WERI-Rb-1 (cell line): ENCODE data around the gene RASGRF1.

Experiments used
- DNase-seq: peaks from one replicate; pipeline ENCODE4 v3.0.0-alpha.2; 2020
- H3K27ac ChIP-seq: fragments of 250-450 bp; sonication (Bioruptor Pico); 2 replicates; pipeline ENCODE4 v1.5.1; 2020; ENCODE audit warnings: mild to moderate bottlenecking, moderate library complexity
- H3K27me3 ChIP-seq: fragments of 250-450 bp; sonication (Bioruptor Pico); 2 replicates; pipeline ENCODE4 v1.5.1; 2021; ENCODE audit warnings: mild to moderate bottlenecking, low read depth, moderate library complexity; ENCODE audit not compliant: insufficient read depth, severe bottlenecking
- H3K36me3 ChIP-seq: fragments of 250-450 bp; sonication (Bioruptor Pico); 2 replicates; pipeline ENCODE4 v1.5.1; 2020; ENCODE audit warnings: mild to moderate bottlenecking, moderate library complexity
- H3K4me3 ChIP-seq: 2 replicates; pipeline ENCODE4 v1.5.1; 2011; ENCODE audit warnings: low read depth, mild to moderate bottlenecking, control low read depth, low read length
- H3K9me3 ChIP-seq: fragments of 250-450 bp; sonication (Bioruptor Pico); 2 replicates; pipeline ENCODE4 v1.5.1; 2021; ENCODE audit warnings: mild to moderate bottlenecking, moderate library complexity; ENCODE audit not compliant: severe bottlenecking
- CTCF ChIP-seq: IDR thresholded peaks from 2 replicates; pipeline ENCODE4 v1.5.1; 2011; ENCODE audit warnings: low read depth, mild to moderate bottlenecking, control low read depth, inconsistent platforms, low read length

The RASGRF1 gene

GRCh38 chr15:79054350-79054749 is 36.2 kb downstream of the RASGRF1 start:
- TF ChIP-seq CTCF: no peak
- Histone ChIP-seq H3K36me3 (no peaks in the 10 kb centered on the region), H3K27ac (no peak overlapping the region), H3K27me3 (no peaks in the 10 kb centered on the region), H3K9me3 (no peaks in the 10 kb centered on the region), H3K4me3 (no peak overlapping the region)
- DNase-seq: no peak

- Histone ChIP-seq H3K27me3 (no peaks in the 10 kb centered on the region), H3K9me3 (no peaks in the 10 kb centered on the region), H3K4me3 (no peak overlapping the region), H3K27ac (no peak overlapping the region), H3K36me3 (no peaks in the 10 kb centered on the region)
- DNase-seq: no peak
- TF ChIP-seq CTCF: no peak
Measured at GRCh38 chr15:79053894-79054293, 36.7 kb downstream of the RASGRF1 start.

DNA sequence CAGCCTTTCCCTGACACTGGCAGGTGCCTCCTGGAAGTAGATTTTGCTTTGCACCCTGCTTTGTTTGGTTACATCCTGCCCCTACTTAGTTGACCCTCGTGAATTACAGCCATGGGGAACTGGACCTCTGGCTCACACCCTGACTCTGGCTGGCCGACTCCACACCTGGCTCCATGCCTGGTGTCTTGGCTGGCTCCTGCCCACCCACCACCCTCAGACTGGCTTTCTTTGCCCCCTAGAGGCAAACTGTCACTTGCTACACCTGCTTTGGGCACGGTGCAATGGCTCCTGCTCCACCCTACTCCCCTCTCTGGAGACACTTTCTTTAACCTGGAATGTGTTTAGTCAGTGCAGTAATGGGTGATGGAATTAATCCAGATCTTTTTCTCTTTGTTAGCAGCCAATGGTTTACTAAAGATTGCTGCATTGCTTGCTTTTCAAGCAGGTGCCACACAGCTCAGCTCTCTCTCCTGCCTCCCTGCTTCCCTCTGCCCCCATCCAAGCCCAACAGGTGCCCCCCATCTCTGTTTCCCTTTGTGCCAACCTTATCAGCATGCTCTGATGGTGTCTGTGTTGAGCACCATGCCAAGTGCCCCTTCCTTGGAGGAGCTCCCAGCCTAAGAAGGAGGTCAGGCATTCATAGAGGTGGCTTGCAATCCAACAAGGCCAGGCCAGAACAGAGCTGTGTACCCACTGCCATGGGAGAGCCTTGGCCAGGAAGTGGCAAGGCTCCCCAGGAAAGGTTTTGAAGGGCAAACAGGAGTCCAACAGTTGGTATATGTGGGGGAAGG is 38.4 kb downstream of the RASGRF1 start:
- TF ChIP-seq CTCF: no peak
- no peaks in the 10 kb centered on the region for H3K9me3 ChIP-seq
- no peak overlapping the region for H3K4me3 ChIP-seq
- H3K27ac ChIP-seq: no peak overlapping the region
- H3K36me3 ChIP-seq: no peaks in the 10 kb centered on the region
- no peaks in the 10 kb centered on the region for H3K27me3 ChIP-seq
- no peak for DNase-seq

DNA sequence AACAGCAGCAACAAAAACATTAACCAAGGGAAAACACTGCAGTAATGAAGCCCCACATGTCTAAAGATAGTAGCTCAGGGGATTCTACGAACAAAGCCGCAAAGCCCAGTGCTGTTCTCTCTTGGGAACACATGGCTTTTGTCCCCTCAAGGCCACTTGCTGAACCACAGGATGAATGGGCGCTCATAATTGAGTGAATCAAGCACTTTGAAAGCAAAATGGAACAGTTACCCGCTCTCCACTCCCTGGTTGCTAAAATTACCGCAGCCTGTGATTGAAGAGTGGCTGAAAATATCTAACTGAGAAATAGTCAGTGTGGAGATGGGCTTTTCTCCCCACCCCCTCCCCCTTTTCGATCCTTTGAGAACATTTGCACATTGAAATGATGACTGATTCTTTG is 39.6 kb downstream of the RASGRF1 start:
- Histone ChIP-seq H3K27ac (no peak overlapping the region), H3K36me3 (no peaks in the 10 kb centered on the region), H3K9me3 (no peaks in the 10 kb centered on the region), H3K4me3 (no peak overlapping the region), H3K27me3 (no peaks in the 10 kb centered on the region)
- DNase-seq: no peak
- no peak for TF ChIP-seq CTCF

DNA sequence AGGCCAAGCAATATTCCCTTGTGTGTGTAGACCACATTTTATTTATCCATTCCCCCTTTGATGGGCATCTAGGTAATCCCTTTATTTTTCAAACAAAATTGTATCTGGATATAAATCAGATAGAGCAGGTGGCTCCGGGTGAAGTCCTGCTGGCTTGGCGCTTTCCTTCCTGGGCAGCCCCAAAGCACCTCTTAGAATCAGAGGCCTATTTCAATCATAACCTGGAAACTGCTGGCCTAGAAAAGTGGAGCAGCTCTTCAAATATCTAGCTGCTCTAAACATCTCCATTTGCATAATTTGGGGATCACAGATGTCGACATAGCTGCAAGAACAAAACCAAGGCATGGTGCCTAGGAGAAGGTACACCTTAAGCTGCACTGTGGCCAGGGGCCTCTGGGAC is 40.2 kb downstream of the RASGRF1 start:
- TF ChIP-seq CTCF: no peak
- Histone ChIP-seq H3K4me3 (no peak overlapping the region), H3K27ac (no peak overlapping the region), H3K36me3 (no peaks in the 10 kb centered on the region), H3K27me3 (no peaks in the 10 kb centered on the region), H3K9me3 (no peaks in the 10 kb centered on the region)
- DNase-seq: no peak

GRCh38 chr15:79049416-79049815 is 41.2 kb downstream of the RASGRF1 start:
- peak; percentile 33 for DNase-seq
- TF ChIP-seq CTCF: no peak
- no peak overlapping the region for H3K27ac ChIP-seq
- no peak overlapping the region for H3K4me3 ChIP-seq
- no peaks in the 10 kb centered on the region for H3K36me3 ChIP-seq
- no peaks in the 10 kb centered on the region for H3K9me3 ChIP-seq
- no peaks in the 10 kb centered on the region for H3K27me3 ChIP-seq
